ENCODE data around the gene GIPC3.

DNA sequence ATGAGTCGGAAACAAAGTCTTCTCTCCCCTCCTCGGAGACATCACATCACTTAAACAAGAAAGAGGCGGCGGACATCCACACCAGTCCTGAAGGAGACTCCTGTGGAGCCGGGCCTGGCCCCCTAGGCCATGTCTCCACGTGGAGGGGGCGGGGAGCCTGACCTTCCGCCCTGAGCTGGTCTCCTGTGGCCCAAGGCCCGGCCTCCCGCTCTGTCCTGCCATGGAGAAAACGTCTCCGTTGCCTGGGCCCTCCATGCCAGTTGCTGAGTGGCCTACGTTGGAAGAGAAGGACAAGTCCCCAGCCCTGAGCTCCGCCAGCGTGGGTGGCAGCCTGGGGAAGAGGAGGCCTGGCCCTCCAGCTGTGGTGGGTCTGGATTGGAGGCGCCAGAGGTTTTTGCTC lies 46.8 kb downstream of the GIPC3 start:
- TF ChIP-seq, protein P1, sequence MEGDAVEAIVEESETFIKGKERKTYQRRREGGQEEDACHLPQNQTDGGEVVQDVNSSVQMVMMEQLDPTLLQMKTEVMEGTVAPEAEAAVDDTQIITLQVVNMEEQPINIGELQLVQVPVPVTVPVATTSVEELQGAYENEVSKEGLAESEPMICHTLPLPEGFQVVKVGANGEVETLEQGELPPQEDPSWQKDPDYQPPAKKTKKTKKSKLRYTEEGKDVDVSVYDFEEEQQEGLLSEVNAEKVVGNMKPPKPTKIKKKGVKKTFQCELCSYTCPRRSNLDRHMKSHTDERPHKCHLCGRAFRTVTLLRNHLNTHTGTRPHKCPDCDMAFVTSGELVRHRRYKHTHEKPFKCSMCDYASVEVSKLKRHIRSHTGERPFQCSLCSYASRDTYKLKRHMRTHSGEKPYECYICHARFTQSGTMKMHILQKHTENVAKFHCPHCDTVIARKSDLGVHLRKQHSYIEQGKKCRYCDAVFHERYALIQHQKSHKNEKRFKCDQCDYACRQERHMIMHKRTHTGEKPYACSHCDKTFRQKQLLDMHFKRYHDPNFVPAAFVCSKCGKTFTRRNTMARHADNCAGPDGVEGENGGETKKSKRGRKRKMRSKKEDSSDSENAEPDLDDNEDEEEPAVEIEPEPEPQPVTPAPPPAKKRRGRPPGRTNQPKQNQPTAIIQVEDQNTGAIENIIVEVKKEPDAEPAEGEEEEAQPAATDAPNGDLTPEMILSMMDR (IDR thresholded peaks at IDR 0.05), result no peak
- TF ChIP-seq POLR2AphosphoS5 (IDR thresholded peaks at IDR 0.05), result no peak
- no peak for TF ChIP-seq EP300 (IDR thresholded peaks at IDR 0.05)
- no peak for TF ChIP-seq POLR2A (IDR thresholded peaks at IDR 0.05)
